GM19395 (cell line): ENCODE measurements around the gene PRKACA.

ENCODE experiments used
- ATAC-seq: cut with Tn5 transposase; IDR thresholded peaks from one replicate; pipeline ENCODE4 v1.9.1; 2021; ENCODE audit warnings: mild to moderate bottlenecking, moderate library complexity; ENCODE audit not compliant: unreplicated experiment

The PRKACA gene

GRCh38 chr19:14118165-14119051 is 846 bp upstream of the PRKACA start:
- peak; percentile 6 for ATAC-seq

GRCh38 chr19:14116918-14117578 is 514 bp downstream of the PRKACA start:
- ATAC-seq = no peak

GRCh38 chr19:14116525-14116917 is 1.0 kb downstream of the PRKACA start:
- no peak for ATAC-seq

GRCh38 chr19:14115756-14116155 is 1.8 kb downstream of the PRKACA start:
- no peak for ATAC-seq

- no peak for ATAC-seq
Measured at GRCh38 chr19:14114854-14115253, 2.7 kb downstream of the PRKACA start.

- no peak for ATAC-seq
Measured at GRCh38 chr19:14114439-14114838, 3.1 kb downstream of the PRKACA start.

GRCh38 chr19:14113762-14114414 is 3.7 kb downstream of the PRKACA start:
- ATAC-seq = no peak

- no peak for ATAC-seq
Measured at GRCh38 chr19:14112809-14113385, 4.7 kb downstream of the PRKACA start.

GRCh38 chr19:14112051-14112808 is 5.3 kb downstream of the PRKACA start:
- no peak for ATAC-seq

GRCh38 chr19:14111486-14111885 is 6.1 kb downstream of the PRKACA start:
- ATAC-seq = no peak

- ATAC-seq = no peak
Measured at GRCh38 chr19:14110650-14111049, 6.9 kb downstream of the PRKACA start.

GRCh38 chr19:14107581-14108461 is 9.7 kb downstream of the PRKACA start:
- no peak for ATAC-seq

- no peak for ATAC-seq
Measured at GRCh38 chr19:14106840-14107239, 10.7 kb downstream of the PRKACA start.

GRCh38 chr19:14105680-14106079 is 11.9 kb downstream of the PRKACA start:
- no peak for ATAC-seq

- ATAC-seq = no peak
Measured at GRCh38 chr19:14103310-14103709, 14.3 kb downstream of the PRKACA start.

- no peak for ATAC-seq
Measured at GRCh38 chr19:14102756-14103155, 14.8 kb downstream of the PRKACA start.

- ATAC-seq = no peak
Measured at GRCh38 chr19:14102102-14102696, 15.4 kb downstream of the PRKACA start.

GRCh38 chr19:14101003-14101545 is 16.5 kb downstream of the PRKACA start:
- no peak for ATAC-seq

GRCh38 chr19:14097532-14098151 is 19.9 kb downstream of the PRKACA start:
- no peak for ATAC-seq
